Measurements from ENCODE around the gene MAMDC4.

The MAMDC4 gene

GRCh38 chr9:136849960-136850865 lies 1.9 kb upstream of the MAMDC4 start:
- DNase-seq, result no peak

- DNase-seq, result no peak
These were observed 1.0 kb upstream of the MAMDC4 start for GRCh38 chr9:136850866-136851775.

- DNase-seq, result no peak
These were observed 784 bp downstream of the MAMDC4 start for GRCh38 chr9:136852664-136853595.

- no peak for DNase-seq
These were observed 1.5 kb downstream of the MAMDC4 start for GRCh38 chr9:136853596-136854112.

- no peak for DNase-seq
These were observed 2.1 kb downstream of the MAMDC4 start for GRCh38 chr9:136854113-136854841.

GRCh38 chr9:136854842-136855460 lies 2.8 kb downstream of the MAMDC4 start:
- no peak for DNase-seq

- no peak for DNase-seq
These were observed 3.4 kb downstream of the MAMDC4 start for GRCh38 chr9:136855461-136856078.

- no peak for DNase-seq
These were observed 3.9 kb downstream of the MAMDC4 start for GRCh38 chr9:136856079-136856476.

- no peak for DNase-seq
These were observed 4.5 kb downstream of the MAMDC4 start for GRCh38 chr9:136856541-136857141.

GRCh38 chr9:136857166-136857565 lies 5.0 kb downstream of the MAMDC4 start:
- DNase-seq, result no peak

GRCh38 chr9:136857581-136858412 lies 5.7 kb downstream of the MAMDC4 start:
- DNase-seq, result no peak

- DNase-seq, result no peak
These were observed 6.3 kb downstream of the MAMDC4 start for GRCh38 chr9:136858452-136858843.

- DNase-seq, result no peak
These were observed 7.0 kb downstream of the MAMDC4 start for GRCh38 chr9:136858844-136859757.

GRCh38 chr9:136860529-136860928 lies 8.4 kb downstream of the MAMDC4 start:
- DNase-seq, result no peak

- DNase-seq, result no peak
These were observed 9.1 kb downstream of the MAMDC4 start for GRCh38 chr9:136860933-136861873.

GRCh38 chr9:136861874-136862457 lies 9.8 kb downstream of the MAMDC4 start:
- no peak for DNase-seq
